Neural cell (in vitro differentiated cells): ENCODE measurements around the gene TRPM2.
"Not testable (repeated sequence)": the region's sequence is repeated elsewhere in the genome, so short reads cannot be mapped to it uniquely, and the experiment has no call there.

Experiments used
- EP300 ChIP-seq: fragments of 450-650 bp; conservative IDR thresholded peaks from 2 replicates; pipeline ENCODE4 v1.6.1; 2014; ENCODE audit warnings: antibody characterized with exemption, mild to moderate bottlenecking, moderate library complexity; ENCODE audit not compliant: poor library complexity, severe bottlenecking
- EZH2 ChIP-seq: fragments of 200-600, 300-800 bp; shearing (Covaris generic), sonication (generic); IDR thresholded peaks from 2 replicates; pipeline ENCODE4 v1.6.1; 2014; ENCODE audit warnings: antibody characterized with exemption, low read length, borderline replicate concordance, mild to moderate bottlenecking; ENCODE audit not compliant: insufficient read depth, poor library complexity, severe bottlenecking
- POLR2AphosphoS5 ChIP-seq: IDR thresholded peaks from 2 replicates; pipeline ENCODE4 v1.6.1; 2012
- TF ChIP-seq, protein P1 (sequence below): fragments of 450-650 bp; IDR thresholded peaks from 2 replicates; pipeline ENCODE4 v1.5.1; 2014; ENCODE audit warnings: antibody characterized with exemption, mild to moderate bottlenecking, moderate library complexity; ENCODE audit not compliant: poor library complexity, severe bottlenecking

DNA sequence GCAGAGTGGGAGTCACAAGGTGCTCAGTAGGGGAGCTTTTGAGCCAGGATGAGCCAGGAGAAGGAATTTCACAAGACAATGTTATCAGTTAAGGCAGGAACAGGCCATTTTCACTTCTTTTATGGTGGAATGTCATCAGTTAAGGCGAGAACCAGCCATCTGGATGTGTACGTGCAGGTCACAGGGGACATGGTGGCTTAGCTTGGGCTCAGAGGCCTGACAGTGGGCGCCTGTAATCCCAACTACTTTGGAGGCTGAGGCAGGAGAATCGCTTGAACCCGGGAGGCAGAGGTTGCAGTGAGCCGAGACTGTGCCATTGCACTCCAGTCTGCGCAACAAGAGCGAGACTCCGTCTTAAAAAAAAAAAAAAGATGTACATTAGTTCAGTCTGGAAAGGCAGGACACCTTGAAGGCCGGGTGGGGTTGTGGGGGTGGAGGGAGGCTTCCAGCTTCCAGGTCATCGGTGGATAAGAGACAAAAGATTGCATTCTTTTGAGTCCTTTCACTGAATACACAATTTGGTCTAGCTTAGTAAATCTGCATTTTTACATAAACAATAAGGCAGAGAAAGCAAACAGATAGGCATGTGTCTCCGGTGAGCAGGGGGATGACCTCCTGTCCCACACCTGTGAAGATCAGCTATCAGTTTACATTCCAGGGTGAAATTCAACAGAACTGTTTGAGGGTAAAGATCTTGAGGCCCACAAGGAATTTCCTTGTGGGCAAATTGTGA is 11.5 kb upstream of the TRPM2 start:
- not testable (repeated sequence) for TF ChIP-seq POLR2AphosphoS5, EP300, EZH2
- TF ChIP-seq, protein P1, sequence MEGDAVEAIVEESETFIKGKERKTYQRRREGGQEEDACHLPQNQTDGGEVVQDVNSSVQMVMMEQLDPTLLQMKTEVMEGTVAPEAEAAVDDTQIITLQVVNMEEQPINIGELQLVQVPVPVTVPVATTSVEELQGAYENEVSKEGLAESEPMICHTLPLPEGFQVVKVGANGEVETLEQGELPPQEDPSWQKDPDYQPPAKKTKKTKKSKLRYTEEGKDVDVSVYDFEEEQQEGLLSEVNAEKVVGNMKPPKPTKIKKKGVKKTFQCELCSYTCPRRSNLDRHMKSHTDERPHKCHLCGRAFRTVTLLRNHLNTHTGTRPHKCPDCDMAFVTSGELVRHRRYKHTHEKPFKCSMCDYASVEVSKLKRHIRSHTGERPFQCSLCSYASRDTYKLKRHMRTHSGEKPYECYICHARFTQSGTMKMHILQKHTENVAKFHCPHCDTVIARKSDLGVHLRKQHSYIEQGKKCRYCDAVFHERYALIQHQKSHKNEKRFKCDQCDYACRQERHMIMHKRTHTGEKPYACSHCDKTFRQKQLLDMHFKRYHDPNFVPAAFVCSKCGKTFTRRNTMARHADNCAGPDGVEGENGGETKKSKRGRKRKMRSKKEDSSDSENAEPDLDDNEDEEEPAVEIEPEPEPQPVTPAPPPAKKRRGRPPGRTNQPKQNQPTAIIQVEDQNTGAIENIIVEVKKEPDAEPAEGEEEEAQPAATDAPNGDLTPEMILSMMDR = not testable (repeated sequence)
